WTC11 (cell line): ENCODE measurements around the gene ALKBH8. TPM values are rescaled to one million over a fixed set of nuclear protein-coding genes. Genes with fewer than 3 reads are reported as not detected.
A peak's percentile ranks its signal among the peaks of the same experiment; 100 is the strongest.

Experiments
- ATAC-seq: fragments of 200-7000 bp; cut with Tn5 transposase; 2 replicates; pipeline ENCODE4 v1.10.0; 2021; ENCODE audit warnings: mild to moderate bottlenecking, moderate library complexity
- Bru-seq: library from RNA; stranded (reverse); fragments of 400-500 nt; gene quantifications from one replicate; lab custom pipeline; 2021; lab: Mats Ljungman, UMichigan
- CTCF ChIA-PET: fragments of 300-600 bp; sonication (Branson Sonifier 250); formaldehyde crosslinking; loops from one replicate; lab custom pipeline; 2021; ENCODE audit warnings: antibody characterized with exemption; lab: Charles Lee
- POLR2A ChIA-PET: fragments of 350-600 bp; sonication (Branson Sonifier 250); formaldehyde crosslinking; loops from one replicate; lab custom pipeline; 2021; ENCODE audit warnings: antibody characterized with exemption; lab: Charles Lee
- DNase-seq: peaks from one replicate; pipeline ENCODE4 v3.0.0; 2021; ENCODE audit warnings: low spot score
- H3K27ac Mint-ChIP-seq: 2 replicates; pipeline ENCODE4 v1.8.0; 2021; ENCODE audit warnings: mixed read lengths
- H3K27me3 Mint-ChIP-seq: 2 replicates; pipeline ENCODE4 v1.8.0; 2021; ENCODE audit warnings: low read depth, mild to moderate bottlenecking, moderate library complexity, mixed read lengths
- H3K36me3 Mint-ChIP-seq: 2 replicates; pipeline ENCODE4 v1.8.0; 2021; ENCODE audit warnings: mixed read lengths
- H3K4me1 Mint-ChIP-seq: 2 replicates; pipeline ENCODE4 v1.8.0; 2022; ENCODE audit warnings: mixed read lengths
- H3K4me3 Mint-ChIP-seq: 2 replicates; pipeline ENCODE4 v1.8.0; 2021; ENCODE audit warnings: mild to moderate bottlenecking, moderate library complexity, mixed read lengths
- H3K9me3 Mint-ChIP-seq: 2 replicates; pipeline ENCODE4 v1.8.0; 2021; ENCODE audit warnings: mixed read lengths
- ATF2 ChIP-seq: sonication (generic); formaldehyde crosslinking; IDR thresholded peaks from 2 replicates; pipeline ENCODE4 v1.8.1; 2022; ENCODE audit warnings: low read depth, missing genetic modification reagents, borderline replicate concordance
- ERG ChIP-seq: fragments of 250-450 bp; sonication (Bioruptor Pico); IDR thresholded peaks from 2 replicates; pipeline ENCODE4 v1.8.0; 2021; ENCODE audit warnings: mild to moderate bottlenecking
- FOXK1 ChIP-seq: sonication (generic); formaldehyde crosslinking; IDR thresholded peaks from 2 replicates; pipeline ENCODE4 v1.8.0; 2022; ENCODE audit warnings: mild to moderate bottlenecking, moderate library complexity, missing genetic modification reagents
- IRF2 ChIP-seq: sonication (generic); formaldehyde crosslinking; IDR thresholded peaks from 2 replicates; pipeline ENCODE4 v1.8.0; 2022; ENCODE audit warnings: low read depth, missing genetic modification reagents, borderline replicate concordance
- JAZF1 ChIP-seq: fragments of 250-450 bp; sonication (Bioruptor Pico); IDR thresholded peaks from 2 replicates; pipeline ENCODE4 v1.9.0; 2021; ENCODE audit warnings: moderate library complexity, mild to moderate bottlenecking, inconsistent platforms
- PREB ChIP-seq: sonication (generic); formaldehyde crosslinking; IDR thresholded peaks from 2 replicates; pipeline ENCODE4 v1.8.1; 2022; ENCODE audit warnings: mild to moderate bottlenecking, missing genetic modification reagents, moderate library complexity, borderline replicate concordance
- SMAD3 ChIP-seq: sonication (generic); formaldehyde crosslinking; IDR thresholded peaks from 2 replicates; pipeline ENCODE4 v1.8.0; 2022; ENCODE audit warnings: missing genetic modification reagents, mild to moderate bottlenecking, borderline replicate concordance
- SP1 ChIP-seq: sonication (generic); formaldehyde crosslinking; conservative IDR thresholded peaks from 2 replicates; pipeline ENCODE4 v1.8.1; 2022; ENCODE audit warnings: missing genetic modification reagents
- TCF7 ChIP-seq: sonication (generic); formaldehyde crosslinking; IDR thresholded peaks from 2 replicates; pipeline ENCODE4 v1.8.0; 2022; ENCODE audit warnings: mild to moderate bottlenecking, low read depth, missing genetic modification reagents, moderate library complexity
- TEAD1 ChIP-seq: sonication (generic); formaldehyde crosslinking; IDR thresholded peaks from 2 replicates; pipeline ENCODE4 v1.8.0; 2022; ENCODE audit warnings: mild to moderate bottlenecking, missing genetic modification reagents
- USF1 ChIP-seq: sonication (generic); formaldehyde crosslinking; IDR thresholded peaks from 2 replicates; pipeline ENCODE4 v1.8.0; 2022; ENCODE audit warnings: mild to moderate bottlenecking, missing genetic modification reagents
- ZMAT4 ChIP-seq: fragments of 250-450 bp; sonication (Bioruptor Pico); IDR thresholded peaks from 2 replicates; pipeline ENCODE4 v1.9.0; 2021; ENCODE audit warnings: mild to moderate bottlenecking
- ZNF232 ChIP-seq: sonication (generic); formaldehyde crosslinking; IDR thresholded peaks from 2 replicates; pipeline ENCODE4 v1.8.0; 2022; ENCODE audit warnings: mild to moderate bottlenecking, missing genetic modification reagents
- long read RNA-seq, 3 experiments: library from RNA in 1 of 3; library from capped mRNA in 1 of 3; library from polyadenylated mRNA in 1 of 3; unstranded in 2 of 3; stranded (forward) in 1 of 3; transcript quantifications; one replicate each; pipeline ENCODE4 v2.0.0, GENCODE V29; 2021
- total RNA-seq: library from RNA; stranded (reverse); gene quantifications from 3 replicates; pipeline ENCODE4 v1.2.3, GENCODE V29; 2021
- TF ChIP-seq, protein P1 (sequence below): sonication (generic); formaldehyde crosslinking; IDR thresholded peaks from 2 replicates; pipeline ENCODE4 v1.8.0; 2023; ENCODE audit warnings: missing genetic modification reagents, mild to moderate bottlenecking, borderline replicate concordance
- TF ChIP-seq, protein P2 (sequence below): sonication (generic); formaldehyde crosslinking; IDR thresholded peaks from 2 replicates; pipeline ENCODE4 v1.8.0; 2022; ENCODE audit warnings: mild to moderate bottlenecking, missing genetic modification reagents

The ALKBH8 gene, protein sequence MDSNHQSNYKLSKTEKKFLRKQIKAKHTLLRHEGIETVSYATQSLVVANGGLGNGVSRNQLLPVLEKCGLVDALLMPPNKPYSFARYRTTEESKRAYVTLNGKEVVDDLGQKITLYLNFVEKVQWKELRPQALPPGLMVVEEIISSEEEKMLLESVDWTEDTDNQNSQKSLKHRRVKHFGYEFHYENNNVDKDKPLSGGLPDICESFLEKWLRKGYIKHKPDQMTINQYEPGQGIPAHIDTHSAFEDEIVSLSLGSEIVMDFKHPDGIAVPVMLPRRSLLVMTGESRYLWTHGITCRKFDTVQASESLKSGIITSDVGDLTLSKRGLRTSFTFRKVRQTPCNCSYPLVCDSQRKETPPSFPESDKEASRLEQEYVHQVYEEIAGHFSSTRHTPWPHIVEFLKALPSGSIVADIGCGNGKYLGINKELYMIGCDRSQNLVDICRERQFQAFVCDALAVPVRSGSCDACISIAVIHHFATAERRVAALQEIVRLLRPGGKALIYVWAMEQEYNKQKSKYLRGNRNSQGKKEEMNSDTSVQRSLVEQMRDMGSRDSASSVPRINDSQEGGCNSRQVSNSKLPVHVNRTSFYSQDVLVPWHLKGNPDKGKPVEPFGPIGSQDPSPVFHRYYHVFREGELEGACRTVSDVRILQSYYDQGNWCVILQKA
- 6.7 to 9.5 TPM (median 7.3 TPM) in 3 replicates for total RNA-seq
- Bru-seq, nascent RNA = percentile 73 among the genes with signal in this experiment
- long read RNA-seq, experiment 1, full-length matches to known transcripts = 17 of 30 reads
- long read RNA-seq, experiment 1, partial matches to known transcripts = 4 of 30 reads
- long read RNA-seq, experiment 1, other reads (novel, unspliced or antisense) = 9 of 30 reads
- long read RNA-seq, experiment 2, partial matches to known transcripts = 0 of 9 reads
- long read RNA-seq, experiment 2, other reads (novel, unspliced or antisense) = 9 of 9 reads
- long read RNA-seq, experiment 3, full-length matches to known transcripts = 3 of 6 reads
- long read RNA-seq, experiment 3, partial matches to known transcripts = 0 of 6 reads
- long read RNA-seq, experiment 3, other reads (novel, unspliced or antisense) = 3 of 6 reads

DNA sequence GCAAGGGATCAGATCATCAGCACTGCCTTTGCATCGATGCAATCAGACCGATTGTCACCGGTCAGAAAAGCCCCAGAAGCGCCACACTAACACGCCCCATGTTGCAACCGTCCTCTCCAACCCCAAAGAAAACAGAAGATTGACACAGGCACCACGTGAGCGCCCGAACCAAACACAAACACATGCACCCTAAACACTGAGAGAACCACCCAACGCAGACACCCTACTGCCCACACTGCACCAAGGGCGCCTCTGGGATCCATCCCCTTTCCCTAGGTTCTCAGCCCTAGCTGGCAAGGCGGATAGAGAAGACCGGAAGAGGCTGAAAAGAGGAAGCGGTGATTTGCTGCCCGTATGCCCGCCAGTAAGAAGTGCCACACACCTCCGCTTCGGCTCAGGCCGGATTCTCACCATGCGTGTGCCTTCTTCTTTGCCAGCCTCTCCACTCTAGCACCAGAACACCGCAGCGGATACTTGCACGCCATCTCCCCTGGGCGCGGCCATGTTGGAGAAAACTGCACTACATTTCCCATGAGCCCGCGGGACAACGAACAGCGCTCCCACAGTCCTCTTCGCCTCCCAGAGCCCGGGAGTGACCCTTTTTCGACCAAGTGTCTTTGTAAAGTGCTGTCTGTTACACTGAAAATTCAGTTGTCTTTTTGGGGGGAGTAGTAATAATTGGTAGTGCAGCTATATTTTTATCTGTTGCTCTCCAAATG, at the start of gene ALKBH8:
Gene ALKBH8 (minus strand): TSS at position 517 of the 719 bp plus-strand sequence. CDS start 4,842 bp downstream, outside the sequence.
- ChIA-PET POLR2A (interaction anchor here (1.0 kb wide), 1 partner anchor 124 kb away, joined by 3 read pairs; no protein-coding TSS in a partner anchor), CTCF (interaction anchor here (1.0 to 5.6 kb wide), 5 partner anchors 16 to 206 kb away, joined by 3 to 38 read pairs (median 4); partner anchors contain the start of gene ELMOD1)
- H3K36me3 Mint-ChIP-seq = no peaks in the 10 kb centered on the region
- peak; percentile 73 for DNase-seq
- H3K9me3 Mint-ChIP-seq = no peaks in the 10 kb centered on the region
- H3K27me3 Mint-ChIP-seq = no peaks in the 10 kb centered on the region
- peak within 1 kb of the TSS; percentile 97 for H3K27ac Mint-ChIP-seq
- peak within 1 kb of the TSS; percentile 99 for H3K4me3 Mint-ChIP-seq
- peak; percentile 24; the same call in 1 of the 2 replicates for TF ChIP-seq FOXK1
- TF ChIP-seq ZNF232 = peak; percentile 81; the same call in 1 of the 2 replicates
- 0 out of 2 replicates have a peak, but pooled peaks have one; percentile 29 for TF ChIP-seq SP1 (CRISPR knock-in tag)
- TF ChIP-seq TCF7 (CRISPR knock-in tag) = no peak
- TF ChIP-seq, protein P1, sequence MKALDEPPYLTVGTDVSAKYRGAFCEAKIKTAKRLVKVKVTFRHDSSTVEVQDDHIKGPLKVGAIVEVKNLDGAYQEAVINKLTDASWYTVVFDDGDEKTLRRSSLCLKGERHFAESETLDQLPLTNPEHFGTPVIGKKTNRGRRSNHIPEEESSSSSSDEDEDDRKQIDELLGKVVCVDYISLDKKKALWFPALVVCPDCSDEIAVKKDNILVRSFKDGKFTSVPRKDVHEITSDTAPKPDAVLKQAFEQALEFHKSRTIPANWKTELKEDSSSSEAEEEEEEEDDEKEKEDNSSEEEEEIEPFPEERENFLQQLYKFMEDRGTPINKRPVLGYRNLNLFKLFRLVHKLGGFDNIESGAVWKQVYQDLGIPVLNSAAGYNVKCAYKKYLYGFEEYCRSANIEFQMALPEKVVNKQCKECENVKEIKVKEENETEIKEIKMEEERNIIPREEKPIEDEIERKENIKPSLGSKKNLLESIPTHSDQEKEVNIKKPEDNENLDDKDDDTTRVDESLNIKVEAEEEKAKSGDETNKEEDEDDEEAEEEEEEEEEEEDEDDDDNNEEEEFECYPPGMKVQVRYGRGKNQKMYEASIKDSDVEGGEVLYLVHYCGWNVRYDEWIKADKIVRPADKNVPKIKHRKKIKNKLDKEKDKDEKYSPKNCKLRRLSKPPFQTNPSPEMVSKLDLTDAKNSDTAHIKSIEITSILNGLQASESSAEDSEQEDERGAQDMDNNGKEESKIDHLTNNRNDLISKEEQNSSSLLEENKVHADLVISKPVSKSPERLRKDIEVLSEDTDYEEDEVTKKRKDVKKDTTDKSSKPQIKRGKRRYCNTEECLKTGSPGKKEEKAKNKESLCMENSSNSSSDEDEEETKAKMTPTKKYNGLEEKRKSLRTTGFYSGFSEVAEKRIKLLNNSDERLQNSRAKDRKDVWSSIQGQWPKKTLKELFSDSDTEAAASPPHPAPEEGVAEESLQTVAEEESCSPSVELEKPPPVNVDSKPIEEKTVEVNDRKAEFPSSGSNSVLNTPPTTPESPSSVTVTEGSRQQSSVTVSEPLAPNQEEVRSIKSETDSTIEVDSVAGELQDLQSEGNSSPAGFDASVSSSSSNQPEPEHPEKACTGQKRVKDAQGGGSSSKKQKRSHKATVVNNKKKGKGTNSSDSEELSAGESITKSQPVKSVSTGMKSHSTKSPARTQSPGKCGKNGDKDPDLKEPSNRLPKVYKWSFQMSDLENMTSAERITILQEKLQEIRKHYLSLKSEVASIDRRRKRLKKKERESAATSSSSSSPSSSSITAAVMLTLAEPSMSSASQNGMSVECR (CRISPR knock-in tag) = peak; percentile 81
- TF ChIP-seq, protein P2, sequence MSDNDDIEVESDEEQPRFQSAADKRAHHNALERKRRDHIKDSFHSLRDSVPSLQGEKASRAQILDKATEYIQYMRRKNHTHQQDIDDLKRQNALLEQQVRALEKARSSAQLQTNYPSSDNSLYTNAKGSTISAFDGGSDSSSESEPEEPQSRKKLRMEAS (CRISPR knock-in tag) = peak; percentile 66
- TF ChIP-seq ATF2 (CRISPR knock-in tag) = no peak
- TF ChIP-seq SMAD3 (CRISPR knock-in tag) = no peak
- no peak for TF ChIP-seq JAZF1 (CRISPR knock-in tag)
- TF ChIP-seq TEAD1 = peak; percentile 12; the same call in 1 of the 2 replicates
- 0 out of 2 replicates have a peak, but pooled peaks have one; percentile 50 for TF ChIP-seq USF1
- TF ChIP-seq, all 79 proteins: peak for 7
- peak; percentile 92 for ATAC-seq
- peaks cover 28% of the 10 kb centered on the region for H3K4me1 Mint-ChIP-seq

- no peak overlapping the region for H3K27ac Mint-ChIP-seq
- no peak overlapping the region for H3K4me3 Mint-ChIP-seq
- DNase-seq (no peak), ATAC-seq (no peak)
- H3K4me1 Mint-ChIP-seq = peaks cover 22% of the 10 kb centered on the region
- H3K9me3 Mint-ChIP-seq = no peaks in the 10 kb centered on the region
- peaks cover 9% of the 10 kb centered on the region for H3K27me3 Mint-ChIP-seq
- no peaks in the 10 kb centered on the region for H3K36me3 Mint-ChIP-seq
- CTCF ChIA-PET = no interaction called here
- POLR2A ChIA-PET = interaction anchor here (0.5 kb wide), 1 partner anchor 61 kb away, joined by 4 read pairs; no protein-coding TSS in a partner anchor
- TF ChIP-seq PREB (CRISPR knock-in tag) (no peak), IRF2 (CRISPR knock-in tag) (no peak), ERG (CRISPR knock-in tag) (no peak), ZMAT4 (CRISPR knock-in tag) (no peak)
Measured at GRCh38 chr11:107612445-107612844, 46.9 kb upstream of the ALKBH8 start.
